Stimulated activated CD4-positive, alpha-beta T cell treated with anti-CD3 and anti-CD28 coated beads, Interleukin-4, amount 100 ng/mL, for 24 hours (primary cell): ENCODE measurements around the gene AQP5.

Source experiments
- DNase-seq: peaks from one replicate; pipeline ENCODE4 v3.0.0-alpha.2; 2020

Gene AQP5

GRCh38 chr12:49932533-49933130 lies 29.0 kb upstream of the AQP5 start:
- DNase-seq, result no peak

- no peak for DNase-seq
Observed at GRCh38 chr12:49933796-49934195, 27.9 kb upstream of the AQP5 start.

- DNase-seq, result no peak
Observed at GRCh38 chr12:49934505-49934904, 27.2 kb upstream of the AQP5 start.

- DNase-seq, result no peak
Observed at GRCh38 chr12:49936925-49937324, 24.7 kb upstream of the AQP5 start.

GRCh38 chr12:49937639-49938300 lies 23.9 kb upstream of the AQP5 start:
- DNase-seq, result no peak

- DNase-seq, result no peak
Observed at GRCh38 chr12:49939307-49939706, 22.4 kb upstream of the AQP5 start.

- DNase-seq, result no peak
Observed at GRCh38 chr12:49939707-49940106, 22.0 kb upstream of the AQP5 start.

- no peak for DNase-seq
Observed at GRCh38 chr12:49941556-49942511, 19.8 kb upstream of the AQP5 start.

GRCh38 chr12:49942512-49942893 lies 19.2 kb upstream of the AQP5 start:
- DNase-seq, result no peak

- DNase-seq, result no peak
Observed at GRCh38 chr12:49942921-49943624, 18.6 kb upstream of the AQP5 start.

- no peak for DNase-seq
Observed at GRCh38 chr12:49943625-49943960, 18.1 kb upstream of the AQP5 start.

- DNase-seq, result no peak
Observed at GRCh38 chr12:49944046-49944445, 17.6 kb upstream of the AQP5 start.

GRCh38 chr12:49944718-49945117 lies 17.0 kb upstream of the AQP5 start:
- DNase-seq, result no peak

GRCh38 chr12:49945394-49946080 lies 16.1 kb upstream of the AQP5 start:
- DNase-seq, result peak; percentile 89

- no peak for DNase-seq
Observed at GRCh38 chr12:49946086-49946485, 15.6 kb upstream of the AQP5 start.

- no peak for DNase-seq
Observed at GRCh38 chr12:49946497-49946896, 15.2 kb upstream of the AQP5 start.

GRCh38 chr12:49947593-49948226 lies 14.0 kb upstream of the AQP5 start:
- no peak for DNase-seq

GRCh38 chr12:49948866-49949845 lies 12.5 kb upstream of the AQP5 start:
- DNase-seq, result no peak

- DNase-seq, result no peak
Observed at GRCh38 chr12:49949866-49950265, 11.8 kb upstream of the AQP5 start.

GRCh38 chr12:49950273-49951251 lies 11.1 kb upstream of the AQP5 start, which contains the start of gene AQP2:
Gene AQP2 (plus strand): TSS chr12:49950737. CDS start chr12:49950831, 94 bp downstream.
- DNase-seq, result no peak
